Measurements from ENCODE around the gene PYGB.
"Not testable (repeated sequence)": the region's sequence is repeated elsewhere in the genome, so short reads cannot be mapped to it uniquely, and the experiment has no call there.

The PYGB gene

GRCh38 chr20:25314497-25315417, 66.9 kb downstream of the PYGB start:
- DNase-seq (ENCODE audit: low read depth) = no peak

- DNase-seq (ENCODE audit: low read depth) = no peak
Observed at GRCh38 chr20:25315418-25316210, 67.7 kb downstream of the PYGB start.

GRCh38 chr20:25316506-25317190, 68.8 kb downstream of the PYGB start:
- no peak for DNase-seq (ENCODE audit: low read depth)

GRCh38 chr20:25317351-25318075, 69.6 kb downstream of the PYGB start:
- DNase-seq (ENCODE audit: low read depth) = no peak

GRCh38 chr20:25318471-25319240, 70.8 kb downstream of the PYGB start:
- no peak for DNase-seq (ENCODE audit: low read depth)

- DNase-seq (ENCODE audit: low read depth) = no peak
Observed at GRCh38 chr20:25319241-25320034, 71.6 kb downstream of the PYGB start.

GRCh38 chr20:25320035-25320800, 72.3 kb downstream of the PYGB start:
- no peak for DNase-seq (ENCODE audit: low read depth)

- no peak for DNase-seq (ENCODE audit: low read depth)
Observed at GRCh38 chr20:25321262-25321831, 73.5 kb downstream of the PYGB start.

- no peak for DNase-seq (ENCODE audit: low read depth)
Observed at GRCh38 chr20:25321991-25322390, 74.1 kb downstream of the PYGB start.

GRCh38 chr20:25323496-25324246, 75.8 kb downstream of the PYGB start:
- DNase-seq (ENCODE audit: low read depth) = no peak

- no peak for DNase-seq (ENCODE audit: low read depth)
Observed at GRCh38 chr20:25324412-25324811, 76.5 kb downstream of the PYGB start.

GRCh38 chr20:25325073-25325472, 77.2 kb downstream of the PYGB start:
- DNase-seq (ENCODE audit: low read depth) = no peak

- DNase-seq (ENCODE audit: low read depth) = no peak
Observed at GRCh38 chr20:25325997-25326396, 78.1 kb downstream of the PYGB start.

GRCh38 chr20:25327521-25328235, 79.8 kb downstream of the PYGB start:
- DNase-seq (ENCODE audit: low read depth) = no peak

- DNase-seq (ENCODE audit: low read depth) = no peak
Observed at GRCh38 chr20:25328954-25329498, 81.1 kb downstream of the PYGB start.

GRCh38 chr20:25334972-25335371, 87.1 kb downstream of the PYGB start:
- not testable (repeated sequence) for DNase-seq (ENCODE audit: low read depth)

All from stimulated activated CD8-positive, alpha-beta memory T cell treated with anti-CD3 and anti-CD28 coated beads, Interleukin-7, amount 100 ng/mL, for 24 hours (primary cell).